Peyer's patch (tissue), 4 donors: ENCODE data around the gene BPI. TPM values are rescaled to one million over a fixed set of nuclear protein-coding genes. Genes with fewer than 3 reads are reported as not detected.
"Not testable (repeated sequence)": the region's sequence is repeated elsewhere in the genome, so short reads cannot be mapped to it uniquely, and the experiment has no call there.

Experiments used
- DNase-seq, 3 donors: peaks; one replicate each; pipeline ENCODE4 v3.0.0-alpha.2; 2017 to 2019
- H3K27ac ChIP-seq, 4 donors: fragments of 200-600 bp; sonication (generic); one replicate each; pipeline ENCODE4 v1.5.1; 2016 to 2019
- H3K27me3 ChIP-seq, 2 donors: fragments of 200-600 bp; sonication (generic); one replicate each; pipeline ENCODE4 v1.5.1; 2019
- H3K36me3 ChIP-seq, 3 donors: fragments of 200-600 bp; sonication (generic); one replicate each; pipeline ENCODE4 v1.5.1; 2016 to 2019
- H3K4me1 ChIP-seq, 4 donors: fragments of 200-600 bp; sonication (generic); one replicate each; pipeline ENCODE4 v1.5.1; 2016 to 2019
- H3K4me3 ChIP-seq, 4 donors: fragments of 200-600 bp; sonication (generic); 1 replicate in 3 of 4; 2 replicates in 1 of 4; pipeline ENCODE4 v1.5.1; 2016 to 2019; ENCODE audit warnings: mild to moderate bottlenecking in 1 of 4
- H3K9me3 ChIP-seq, 4 donors: fragments of 200-600 bp; sonication (generic); one replicate each; pipeline ENCODE4 v1.5.1; 2016 to 2019; ENCODE audit warnings: mild to moderate bottlenecking in 1 of 4
- POLR2A ChIP-seq, 2 donors: fragments of 450-650 bp; IDR thresholded peaks; one replicate each; pipeline ENCODE4 v1.5.1; 2017; ENCODE audit warnings: antibody characterized with exemption in 2 of 2, mild to moderate bottlenecking in 2 of 2, moderate library complexity in 2 of 2
- total RNA-seq, 4 donors: library from RNA; depleted of rRNA; stranded (reverse); fragments of >200 nt; gene quantifications; one replicate each; pipeline ENCODE4 v1.1.0, GENCODE V29; 2016
- TF ChIP-seq, protein P1 (sequence below), 6 experiments: fragments of 450-650 bp in 4 of 6; fragments of 200-600 bp in 2 of 6; sonication (generic) in 1 of 6; IDR thresholded peaks; one replicate each; pipeline ENCODE4 v1.5.1; 2017 to 2019; ENCODE audit warnings: antibody characterized with exemption in 6 of 6, mild to moderate bottlenecking in 3 of 6, moderate library complexity in 1 of 6

Gene BPI
- total RNA-seq, 4 donors from 2014 or later, result not detected

DNA sequence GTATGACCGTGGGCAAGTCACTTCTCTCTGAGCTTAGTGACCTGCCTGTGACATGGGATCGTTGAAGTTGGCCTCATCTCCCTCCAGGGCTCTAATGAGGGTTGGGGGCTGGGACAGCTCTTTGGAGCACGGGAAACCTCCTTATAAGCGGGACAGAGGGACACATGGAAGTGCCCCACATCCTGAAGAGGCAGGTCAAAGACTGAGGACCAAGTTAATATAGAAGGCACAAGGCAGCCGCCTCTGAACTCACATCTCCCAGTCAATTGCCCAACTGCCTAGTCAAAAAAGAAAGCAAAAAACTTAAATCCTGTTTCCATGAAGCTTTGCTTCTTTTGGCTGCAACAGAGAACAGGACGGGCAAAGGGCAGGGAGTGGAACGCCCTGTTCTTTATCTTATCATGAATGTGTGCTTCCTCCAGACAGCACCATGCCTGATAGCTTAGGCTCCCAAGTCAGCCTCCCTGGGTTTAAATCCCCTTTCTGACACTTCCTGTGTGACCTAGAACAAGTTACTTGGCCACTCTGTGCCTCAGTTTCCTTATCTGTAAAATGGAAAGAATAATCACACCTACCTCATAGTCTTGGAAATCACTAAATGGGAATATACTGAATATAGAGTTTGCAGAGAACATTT lies 69.4 kb downstream of the BPI start:
- H3K36me3 ChIP-seq, result no peaks in the 10 kb centered on the region
- H3K27ac ChIP-seq, result peak overlapping the region in 1 of 4 donors; percentile 25
- no peaks in the 10 kb centered on the region for H3K9me3 ChIP-seq
- peak in 1 of 3 donors; percentile 62 for DNase-seq
- peaks cover 0 to 13% (median 0%) of the 10 kb centered on the region in 4 donors for H3K4me1 ChIP-seq
- TF ChIP-seq, protein P1, sequence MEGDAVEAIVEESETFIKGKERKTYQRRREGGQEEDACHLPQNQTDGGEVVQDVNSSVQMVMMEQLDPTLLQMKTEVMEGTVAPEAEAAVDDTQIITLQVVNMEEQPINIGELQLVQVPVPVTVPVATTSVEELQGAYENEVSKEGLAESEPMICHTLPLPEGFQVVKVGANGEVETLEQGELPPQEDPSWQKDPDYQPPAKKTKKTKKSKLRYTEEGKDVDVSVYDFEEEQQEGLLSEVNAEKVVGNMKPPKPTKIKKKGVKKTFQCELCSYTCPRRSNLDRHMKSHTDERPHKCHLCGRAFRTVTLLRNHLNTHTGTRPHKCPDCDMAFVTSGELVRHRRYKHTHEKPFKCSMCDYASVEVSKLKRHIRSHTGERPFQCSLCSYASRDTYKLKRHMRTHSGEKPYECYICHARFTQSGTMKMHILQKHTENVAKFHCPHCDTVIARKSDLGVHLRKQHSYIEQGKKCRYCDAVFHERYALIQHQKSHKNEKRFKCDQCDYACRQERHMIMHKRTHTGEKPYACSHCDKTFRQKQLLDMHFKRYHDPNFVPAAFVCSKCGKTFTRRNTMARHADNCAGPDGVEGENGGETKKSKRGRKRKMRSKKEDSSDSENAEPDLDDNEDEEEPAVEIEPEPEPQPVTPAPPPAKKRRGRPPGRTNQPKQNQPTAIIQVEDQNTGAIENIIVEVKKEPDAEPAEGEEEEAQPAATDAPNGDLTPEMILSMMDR (IDR thresholded peaks at IDR 0.05), result no peak
- TF ChIP-seq POLR2A (IDR thresholded peaks at IDR 0.05), result no peak
- H3K4me3 ChIP-seq, result no peak overlapping the region
- no peaks in the 10 kb centered on the region for H3K27me3 ChIP-seq

DNA sequence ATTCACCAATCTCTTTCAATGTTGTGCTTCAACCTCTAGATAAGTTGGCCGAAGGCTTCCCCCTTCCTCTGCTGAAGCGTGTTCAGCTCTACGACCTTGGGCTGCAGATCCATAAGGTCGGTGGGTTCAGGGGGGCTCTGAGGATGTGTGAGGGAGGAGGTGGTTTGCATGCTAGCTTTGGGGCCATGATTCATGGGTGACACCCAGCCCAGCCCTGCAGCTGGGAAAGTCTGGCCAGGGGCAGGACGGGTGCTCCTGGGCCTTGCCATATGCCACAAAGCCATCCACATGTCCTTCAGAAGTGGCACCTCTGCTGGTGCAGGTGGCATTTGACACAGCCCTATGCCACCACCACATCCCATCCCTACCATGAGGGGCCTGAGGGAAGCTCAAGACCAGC lies 69.9 kb downstream of the BPI start:
- Histone ChIP-seq H3K27me3 (no peaks in the 10 kb centered on the region), H3K36me3 (no peaks in the 10 kb centered on the region), H3K27ac (peak overlapping the region in 1 of 4 donors; percentile 25), H3K4me3 (no peak overlapping the region), H3K9me3 (no peaks in the 10 kb centered on the region), H3K4me1 (peaks cover 0 to 13% (median 0%) of the 10 kb centered on the region in 4 donors)
- no peak for DNase-seq
- no peak for TF ChIP-seq POLR2A (IDR thresholded peaks at IDR 0.05)
- TF ChIP-seq, protein P1 (IDR thresholded peaks at IDR 0.05), result no peak

DNA sequence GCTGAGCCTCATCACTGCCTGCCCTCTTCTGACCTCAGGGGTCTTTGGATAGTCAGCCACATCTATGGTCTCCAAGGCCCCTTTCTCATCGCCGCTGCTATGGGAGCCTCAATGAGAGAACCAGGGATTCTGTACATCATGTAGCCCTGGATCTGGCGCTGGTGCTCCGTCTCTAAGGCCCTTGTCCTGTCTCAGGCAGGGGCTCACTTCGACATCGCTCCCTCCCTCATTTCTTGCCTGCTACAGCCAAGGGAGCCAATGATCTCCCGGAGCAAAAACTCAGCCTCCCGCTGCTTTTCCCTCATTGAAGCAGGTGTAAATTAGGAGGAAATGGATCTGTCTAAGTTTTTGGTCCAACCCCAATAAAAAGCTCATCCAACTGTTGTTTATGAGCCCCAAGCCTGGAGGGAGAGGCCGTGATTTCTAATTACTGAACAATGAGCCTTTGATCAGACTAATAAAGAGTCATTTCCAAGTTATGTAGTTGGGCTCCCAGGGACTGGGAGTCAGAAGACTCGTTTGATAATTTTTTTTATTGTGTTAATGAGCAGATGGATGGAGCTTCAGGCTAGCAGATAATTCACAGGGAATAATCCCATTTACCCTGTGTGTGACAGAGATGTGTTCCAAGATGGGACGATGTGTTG lies 73.2 kb downstream of the BPI start:
- no peaks in the 10 kb centered on the region for H3K36me3 ChIP-seq
- TF ChIP-seq, protein P1 (IDR thresholded peaks at IDR 0.05), result no peak
- TF ChIP-seq POLR2A (IDR thresholded peaks at IDR 0.05), result no peak
- H3K27me3 ChIP-seq, result no peaks in the 10 kb centered on the region
- H3K27ac ChIP-seq, result no peak overlapping the region
- H3K4me3 ChIP-seq, result no peak overlapping the region
- no peak for DNase-seq
- H3K9me3 ChIP-seq, result no peaks in the 10 kb centered on the region
- H3K4me1 ChIP-seq, result peaks cover 0 to 13% (median 0%) of the 10 kb centered on the region in 4 donors

DNA sequence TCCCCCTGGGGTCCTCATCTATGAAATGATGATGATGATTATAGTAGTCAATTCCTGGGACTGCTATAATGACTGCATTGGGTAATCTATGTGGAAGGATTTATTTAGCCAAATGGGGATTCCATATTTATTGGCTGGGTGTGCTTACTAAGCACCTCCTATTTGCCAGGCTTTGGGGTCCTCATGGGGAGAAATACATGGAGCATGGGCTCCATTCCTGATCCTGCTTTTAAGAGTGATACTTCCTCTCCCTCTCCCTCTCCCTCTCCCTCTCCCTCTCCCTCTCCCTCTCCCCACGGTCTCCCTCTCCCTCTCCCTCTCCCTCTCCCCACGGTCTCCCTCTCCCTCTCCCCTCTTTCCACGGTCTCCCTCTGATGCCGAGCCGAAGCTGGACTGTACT lies 73.9 kb downstream of the BPI start:
- H3K9me3 ChIP-seq, H3K36me3 ChIP-seq, H3K4me3 ChIP-seq, DNase-seq, H3K27ac ChIP-seq, H3K27me3 ChIP-seq: not testable (repeated sequence)
- peaks cover 0 to 13% (median 0%) of the 10 kb centered on the region in 4 donors for H3K4me1 ChIP-seq

DNA sequence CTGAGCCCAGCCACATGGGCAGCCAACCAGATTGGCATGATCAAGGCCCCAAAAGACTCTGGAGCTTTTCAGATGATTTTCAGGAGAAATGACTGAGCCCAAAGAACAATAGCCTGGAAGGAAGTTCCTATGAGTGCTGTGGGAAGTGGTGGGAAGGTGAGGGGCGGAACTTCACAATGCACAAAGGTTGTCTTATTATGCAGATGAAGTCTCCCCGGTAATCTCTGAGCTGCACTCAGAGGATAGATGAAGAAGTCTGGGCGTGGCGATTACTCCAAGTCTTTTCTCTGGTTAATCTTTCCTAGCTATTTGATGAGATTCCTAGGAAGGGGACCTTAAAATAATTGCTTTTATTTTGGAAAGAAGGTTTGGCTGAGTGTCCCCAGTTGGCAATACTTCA lies 79.2 kb downstream of the BPI start:
- DNase-seq, result no peak
- TF ChIP-seq, protein P1 (IDR thresholded peaks at IDR 0.05), result no peak
- no peak for TF ChIP-seq POLR2A (IDR thresholded peaks at IDR 0.05)
- H3K9me3 ChIP-seq, result no peaks in the 10 kb centered on the region
- H3K27ac ChIP-seq, result no peak overlapping the region
- H3K27me3 ChIP-seq, result no peaks in the 10 kb centered on the region
- H3K4me3 ChIP-seq, result no peak overlapping the region
- no peaks in the 10 kb centered on the region for H3K36me3 ChIP-seq
- no peaks in the 10 kb centered on the region for H3K4me1 ChIP-seq

DNA sequence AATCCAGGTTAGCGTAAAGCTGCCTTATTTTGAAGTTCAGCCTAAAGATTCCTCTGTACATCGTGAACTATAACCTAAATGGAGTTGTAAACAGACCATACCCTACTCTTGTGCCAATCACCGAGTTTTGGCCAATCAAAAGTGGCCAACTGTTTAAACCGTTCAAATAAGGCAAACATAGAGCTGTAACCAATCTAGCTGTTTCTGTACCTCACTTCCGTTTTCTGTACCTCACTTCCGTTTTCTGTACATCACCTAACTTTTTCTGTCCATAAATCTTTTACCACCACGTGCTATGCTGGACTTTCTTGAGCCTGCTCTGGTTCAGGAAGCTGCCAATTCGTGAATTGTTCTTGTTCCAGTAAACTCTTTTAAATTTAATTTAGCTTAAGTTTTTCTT lies 82.0 kb downstream of the BPI start:
- Histone ChIP-seq H3K4me1 (no peaks in the 10 kb centered on the region), H3K27ac (no peak overlapping the region), H3K9me3 (no peaks in the 10 kb centered on the region), H3K4me3 (no peak overlapping the region), H3K36me3 (no peaks in the 10 kb centered on the region), H3K27me3 (no peaks in the 10 kb centered on the region)
- TF ChIP-seq POLR2A (IDR thresholded peaks at IDR 0.05), result no peak
- TF ChIP-seq, protein P1 (IDR thresholded peaks at IDR 0.05), result no peak
- DNase-seq, result no peak
